Adrenal gland (tissue), 5 donors: ENCODE measurements around the gene CCHCR1.

Experiments used
- CTCF ChIP-seq, 6 experiments: fragments of 450-650 bp in 4 of 6; fragments of 200-600 bp in 2 of 6; sonication (generic) in 1 of 6; IDR thresholded peaks; 1 replicate in 5 of 6; 2 replicates in 1 of 6; pipeline versions ENCODE4 v1.5.1 to v1.8.0; 2016 to 2021; ENCODE audit warnings: antibody characterized with exemption in 6 of 6, mild to moderate bottlenecking in 2 of 6, moderate library complexity in 1 of 6
- POLR2A ChIP-seq, 2 donors: fragments of 450-650 bp; IDR thresholded peaks; one replicate each; pipeline ENCODE4 v1.6.1; 2017; ENCODE audit warnings: antibody characterized with exemption in 2 of 2, mild to moderate bottlenecking in 2 of 2, moderate library complexity in 1 of 2
- donor health status: DM: no; HTN: no; CAD: no.

DNA sequence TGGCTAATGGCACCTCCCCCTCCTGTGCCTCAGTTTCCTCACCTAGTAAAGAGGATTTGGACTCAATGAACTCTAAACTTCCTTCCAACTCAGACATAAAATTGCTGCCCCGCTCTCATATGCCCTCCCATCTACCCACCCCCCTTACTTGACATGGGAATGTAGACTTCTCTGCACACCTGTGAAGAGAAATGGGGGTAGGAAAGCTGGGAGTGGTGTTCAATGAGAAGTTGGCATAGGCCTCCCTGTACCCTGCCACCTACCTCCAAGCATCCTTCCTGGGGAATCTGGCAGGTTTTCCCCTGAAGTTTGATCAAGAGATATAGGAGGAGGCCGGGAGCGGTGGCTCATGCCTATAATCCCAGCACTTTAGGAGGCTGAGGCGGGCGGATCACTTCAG lies 16.8 kb upstream of the CCHCR1 start:
- TF ChIP-seq CTCF (IDR thresholded peaks at IDR 0.05) (no peak), POLR2A (IDR thresholded peaks at IDR 0.05) (no peak)
